ENCODE data around the gene ANO10. TPM values are rescaled to one million over a fixed set of nuclear protein-coding genes. Genes with fewer than 3 reads are reported as not detected.

Gene ANO10
- total RNA-seq, 1 experiment from 2014 or later, result 9.7 TPM

DNA sequence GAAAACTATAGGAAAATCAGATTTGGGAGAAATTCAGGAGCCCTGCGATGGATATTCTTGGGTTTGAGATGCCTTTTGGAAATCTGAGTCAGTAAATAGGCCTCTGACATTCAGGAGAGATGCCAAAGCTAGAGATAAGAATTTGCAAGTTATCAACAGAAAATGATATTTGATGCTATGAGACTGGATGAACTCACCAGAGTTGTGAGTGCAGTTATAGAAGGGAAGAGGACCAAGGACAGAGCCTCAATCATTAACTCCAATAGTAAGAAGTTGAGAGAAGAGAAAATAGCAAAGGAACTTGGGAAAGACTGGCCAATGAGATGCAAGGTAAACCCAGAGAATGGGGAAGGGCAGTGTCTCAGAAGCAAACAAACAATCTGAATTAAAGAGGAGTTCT lies 7.9 kb upstream of the ANO10 start:
- H3K27me3 ChIP-seq (replicated peaks; ENCODE audit: insufficient read depth, low read depth, low read length, poor library complexity), result no peaks in the 10 kb centered on the region
- intact Hi-C loops (cut with micrococcal nuclease; ENCODE audit: unreplicated experiment), result no loop called here
- no peaks in the 10 kb centered on the region for H3K9me3 ChIP-seq (ENCODE audit: low read depth, low read length, poor library complexity, severe bottlenecking)
- ChIA-PET POLR2A (ENCODE audit: low non-redundant PET) (no interaction called here), CTCF (no interaction called here)
- no peaks in the 10 kb centered on the region for H3K36me3 ChIP-seq (ENCODE audit: insufficient read depth, low read length, poor library complexity, severe bottlenecking)
- DNase-seq (ENCODE audit: low spot score), result no peak
- TF ChIP-seq EZH2 (IDR thresholded peaks at IDR 0.05; ENCODE audit: borderline replicate concordance, low read depth, low read length, poor library complexity, severe bottlenecking), result no peak
- TF ChIP-seq CTCF (conservative IDR thresholded peaks at IDR 0.05; ENCODE audit: low read depth, low read length), result no peak
- no peak overlapping the region for H3K4me3 ChIP-seq (ENCODE audit: low read depth, low read length, poor library complexity, severe bottlenecking)
- no peak overlapping the region for H3K27ac ChIP-seq (ENCODE audit: low read depth, low read length, poor library complexity, severe bottlenecking)
- no TSS peak for BruUV-seq (replicated peaks)
- H3K4me1 ChIP-seq (ENCODE audit: insufficient read depth, low read length, poor library complexity, severe bottlenecking), result no peaks in the 10 kb centered on the region

GRCh38 chr3:43629257-43629656 lies 7.4 kb upstream of the ANO10 start:
- BruUV-seq (replicated peaks), result no TSS peak
- no peaks in the 10 kb centered on the region for H3K36me3 ChIP-seq (ENCODE audit: insufficient read depth, low read length, poor library complexity, severe bottlenecking)
- ChIA-PET CTCF (no interaction called here), POLR2A (ENCODE audit: low non-redundant PET) (no interaction called here)
- H3K27me3 ChIP-seq (replicated peaks; ENCODE audit: insufficient read depth, low read depth, low read length, poor library complexity), result no peaks in the 10 kb centered on the region
- no peaks in the 10 kb centered on the region for H3K9me3 ChIP-seq (ENCODE audit: low read depth, low read length, poor library complexity, severe bottlenecking)
- TF ChIP-seq EZH2 (IDR thresholded peaks at IDR 0.05; ENCODE audit: borderline replicate concordance, low read depth, low read length, poor library complexity, severe bottlenecking) (no peak), CTCF (conservative IDR thresholded peaks at IDR 0.05; ENCODE audit: low read depth, low read length) (no peak)
- DNase-seq (ENCODE audit: low spot score), result no peak
- H3K27ac ChIP-seq (ENCODE audit: low read depth, low read length, poor library complexity, severe bottlenecking), result no peak overlapping the region
- intact Hi-C loops (cut with micrococcal nuclease; ENCODE audit: unreplicated experiment), result no loop called here
- H3K4me3 ChIP-seq (ENCODE audit: low read depth, low read length, poor library complexity, severe bottlenecking), result no peak overlapping the region
- H3K4me1 ChIP-seq (ENCODE audit: insufficient read depth, low read length, poor library complexity, severe bottlenecking), result no peaks in the 10 kb centered on the region

DNA sequence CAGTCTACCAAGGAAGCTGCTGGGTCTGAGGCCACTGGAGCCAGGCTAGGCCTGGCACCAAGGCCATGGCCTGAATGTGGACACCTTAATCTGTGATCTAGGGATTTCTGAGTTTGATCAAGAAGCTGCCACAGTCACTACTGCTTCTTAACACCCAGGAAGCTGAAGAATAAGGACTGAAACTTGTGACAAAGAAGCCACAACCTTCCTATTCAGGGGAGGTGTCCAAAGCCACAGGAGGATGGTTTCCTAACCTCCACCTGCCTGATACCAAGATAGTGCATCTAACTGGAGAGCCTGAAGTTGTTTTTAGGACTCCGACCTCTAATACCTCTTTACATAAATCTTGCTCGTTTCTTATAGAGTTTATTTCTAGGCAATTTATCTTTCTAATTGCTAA lies 5.5 kb upstream of the ANO10 start:
- Histone ChIP-seq H3K27me3 (replicated peaks; ENCODE audit: insufficient read depth, low read depth, low read length, poor library complexity) (no peaks in the 10 kb centered on the region), H3K27ac (ENCODE audit: low read depth, low read length, poor library complexity, severe bottlenecking) (no peak overlapping the region), H3K4me3 (ENCODE audit: low read depth, low read length, poor library complexity, severe bottlenecking) (no peak overlapping the region), H3K36me3 (ENCODE audit: insufficient read depth, low read length, poor library complexity, severe bottlenecking) (no peaks in the 10 kb centered on the region), H3K4me1 (ENCODE audit: insufficient read depth, low read length, poor library complexity, severe bottlenecking) (no peaks in the 10 kb centered on the region), H3K9me3 (ENCODE audit: low read depth, low read length, poor library complexity, severe bottlenecking) (no peaks in the 10 kb centered on the region)
- intact Hi-C loops (cut with micrococcal nuclease; ENCODE audit: unreplicated experiment), result no loop called here
- ChIA-PET CTCF (no interaction called here), POLR2A (ENCODE audit: low non-redundant PET) (no interaction called here)
- DNase-seq (ENCODE audit: low spot score), result no peak
- TF ChIP-seq EZH2 (IDR thresholded peaks at IDR 0.05; ENCODE audit: borderline replicate concordance, low read depth, low read length, poor library complexity, severe bottlenecking) (no peak), CTCF (conservative IDR thresholded peaks at IDR 0.05; ENCODE audit: low read depth, low read length) (no peak)
- BruUV-seq (replicated peaks), result no TSS peak
